ENCODE data around the gene EFHC2. TPM values are rescaled to one million over a fixed set of nuclear protein-coding genes. Genes with fewer than 3 reads are reported as not detected.
"Not testable (repeated sequence)": the region's sequence is repeated elsewhere in the genome, so short reads cannot be mapped to it uniquely, and the experiment has no call there.

The EFHC2 gene
- total RNA-seq, 1 donor from 2014 or later, result 0.81 TPM

DNA sequence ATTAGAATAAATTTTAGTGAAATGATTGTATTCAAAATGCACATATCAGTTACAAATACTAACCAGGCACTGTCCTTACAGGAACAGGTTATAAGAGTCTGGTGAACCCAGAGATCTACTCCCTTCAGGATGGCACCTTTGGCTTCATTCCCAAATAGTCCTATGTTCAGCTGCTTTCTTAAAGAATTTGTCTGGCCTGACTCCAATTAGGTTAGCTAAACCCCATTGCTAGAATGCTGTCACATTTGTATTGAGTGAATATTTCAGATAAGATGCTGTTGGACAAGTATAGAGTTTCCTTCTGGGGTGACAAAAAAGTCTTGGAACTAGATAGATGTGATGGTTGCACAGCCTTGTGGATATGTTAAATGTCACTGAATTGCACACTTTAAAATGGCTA lies 69.4 kb downstream of the EFHC2 start:
- no peak overlapping the region for H3K4me3 ChIP-seq (ENCODE audit: low read depth, low read length)
- TF ChIP-seq, protein P1, sequence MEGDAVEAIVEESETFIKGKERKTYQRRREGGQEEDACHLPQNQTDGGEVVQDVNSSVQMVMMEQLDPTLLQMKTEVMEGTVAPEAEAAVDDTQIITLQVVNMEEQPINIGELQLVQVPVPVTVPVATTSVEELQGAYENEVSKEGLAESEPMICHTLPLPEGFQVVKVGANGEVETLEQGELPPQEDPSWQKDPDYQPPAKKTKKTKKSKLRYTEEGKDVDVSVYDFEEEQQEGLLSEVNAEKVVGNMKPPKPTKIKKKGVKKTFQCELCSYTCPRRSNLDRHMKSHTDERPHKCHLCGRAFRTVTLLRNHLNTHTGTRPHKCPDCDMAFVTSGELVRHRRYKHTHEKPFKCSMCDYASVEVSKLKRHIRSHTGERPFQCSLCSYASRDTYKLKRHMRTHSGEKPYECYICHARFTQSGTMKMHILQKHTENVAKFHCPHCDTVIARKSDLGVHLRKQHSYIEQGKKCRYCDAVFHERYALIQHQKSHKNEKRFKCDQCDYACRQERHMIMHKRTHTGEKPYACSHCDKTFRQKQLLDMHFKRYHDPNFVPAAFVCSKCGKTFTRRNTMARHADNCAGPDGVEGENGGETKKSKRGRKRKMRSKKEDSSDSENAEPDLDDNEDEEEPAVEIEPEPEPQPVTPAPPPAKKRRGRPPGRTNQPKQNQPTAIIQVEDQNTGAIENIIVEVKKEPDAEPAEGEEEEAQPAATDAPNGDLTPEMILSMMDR (conservative IDR thresholded peaks at IDR 0.05; ENCODE audit: low read depth, low read length), result no peak
- no peak for DNase-seq (ENCODE audit: low read depth)

DNA sequence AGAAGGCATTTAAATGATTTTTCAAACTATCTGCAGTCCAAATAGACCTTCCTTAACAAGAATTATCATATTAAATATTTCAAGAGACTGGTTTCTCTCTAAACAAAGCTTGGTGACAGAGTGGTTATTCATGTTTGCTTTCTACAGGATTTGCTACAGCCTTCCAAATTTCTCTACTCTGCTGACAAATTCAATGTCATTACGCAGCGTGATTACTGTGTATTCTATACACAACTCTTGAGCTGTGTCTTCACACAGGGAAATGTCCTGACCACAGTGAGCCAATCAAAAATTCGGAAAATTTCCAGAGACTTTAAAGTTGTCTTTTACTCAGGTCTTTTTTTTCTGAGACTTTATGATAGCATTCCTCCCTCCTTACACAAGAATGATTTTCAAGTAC lies 75.6 kb downstream of the EFHC2 start:
- TF ChIP-seq, protein P1 (conservative IDR thresholded peaks at IDR 0.05; ENCODE audit: low read depth, low read length), result no peak
- no peak for DNase-seq (ENCODE audit: low read depth)
- H3K4me3 ChIP-seq (ENCODE audit: low read depth, low read length), result no peak overlapping the region

DNA sequence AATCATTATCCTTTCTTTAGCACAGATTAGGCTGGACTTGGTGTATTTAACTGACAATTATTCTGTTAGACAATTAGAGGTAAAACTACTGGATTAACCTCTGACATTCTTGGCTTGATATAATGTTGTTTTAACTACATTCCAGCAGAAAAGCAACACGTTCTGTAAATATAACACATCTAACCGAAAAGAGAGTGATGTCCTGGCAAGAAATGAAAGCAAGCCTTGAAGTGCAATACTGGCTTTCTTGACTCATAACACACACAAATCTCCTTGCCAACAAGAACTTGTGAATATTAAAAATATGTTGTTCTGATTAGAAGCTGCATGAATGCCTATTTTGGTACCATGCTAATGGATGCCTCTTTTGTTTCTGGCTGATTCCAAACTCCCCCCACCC lies 76.4 kb downstream of the EFHC2 start:
- TF ChIP-seq, protein P1 (conservative IDR thresholded peaks at IDR 0.05; ENCODE audit: low read depth, low read length), result no peak
- no peak for DNase-seq (ENCODE audit: low read depth)
- no peak overlapping the region for H3K4me3 ChIP-seq (ENCODE audit: low read depth, low read length)

DNA sequence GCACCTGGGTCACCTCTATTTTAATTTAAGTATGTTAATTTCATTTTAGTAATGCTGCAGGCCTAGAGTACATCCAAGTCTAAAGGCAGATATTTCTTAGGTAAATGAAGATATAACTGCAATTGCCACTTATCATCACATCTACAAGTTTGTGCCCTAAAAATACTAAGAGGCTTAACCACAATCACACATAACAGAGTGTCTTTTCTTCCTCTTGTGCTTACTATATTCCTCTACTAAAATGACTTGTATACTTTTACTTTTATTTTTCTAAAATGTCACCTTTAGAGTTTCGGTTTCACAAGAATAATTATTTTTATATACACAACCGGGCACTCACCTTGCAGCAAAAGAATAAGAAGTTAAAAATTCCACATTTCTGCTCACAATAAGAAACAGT lies 77.9 kb downstream of the EFHC2 start:
- no peak for DNase-seq (ENCODE audit: low read depth)
- H3K4me3 ChIP-seq (ENCODE audit: low read depth, low read length), result no peak overlapping the region
- TF ChIP-seq, protein P1 (conservative IDR thresholded peaks at IDR 0.05; ENCODE audit: low read depth, low read length), result no peak

DNA sequence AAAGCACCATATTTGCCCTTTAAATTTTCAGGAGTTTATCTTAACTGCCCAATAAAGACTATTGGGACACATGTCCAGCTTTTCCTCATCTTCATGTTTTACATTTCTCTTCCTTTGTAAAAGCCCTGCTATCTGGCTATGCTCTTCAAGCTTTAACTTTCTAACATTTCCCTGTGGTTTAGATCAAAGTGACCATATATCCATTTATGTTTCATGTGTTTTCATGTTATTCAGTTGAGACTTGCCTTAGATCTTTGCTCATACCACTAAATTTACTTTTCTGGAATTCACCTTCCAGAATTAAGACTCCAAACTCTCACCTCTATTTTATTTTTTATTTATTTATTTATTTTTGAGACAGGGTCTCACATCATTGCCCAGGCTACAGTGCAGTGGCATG lies 78.5 kb downstream of the EFHC2 start:
- no peak for DNase-seq (ENCODE audit: low read depth)
- H3K4me3 ChIP-seq (ENCODE audit: low read depth, low read length), result no peak overlapping the region
- TF ChIP-seq, protein P1 (conservative IDR thresholded peaks at IDR 0.05; ENCODE audit: low read depth, low read length), result no peak

DNA sequence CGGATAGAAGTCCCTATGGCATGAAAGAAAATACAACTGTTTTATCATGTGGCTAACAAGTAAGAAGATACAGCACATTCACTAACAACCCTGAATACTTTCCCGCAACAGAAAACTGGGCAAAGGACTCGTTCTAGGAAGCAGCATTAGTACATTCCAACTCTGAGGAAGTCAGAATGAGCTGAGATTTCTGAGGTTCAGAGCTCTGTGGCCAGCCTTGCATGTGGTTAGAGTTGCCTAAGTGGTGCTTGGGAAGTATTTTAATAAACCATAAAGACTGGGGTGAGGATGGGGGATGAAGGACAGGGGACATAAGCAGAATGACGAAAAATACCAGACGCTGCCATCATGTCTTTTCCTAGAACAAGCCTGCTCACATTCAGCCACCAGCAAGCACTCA lies 82.2 kb downstream of the EFHC2 start:
- DNase-seq (ENCODE audit: low read depth), result no peak
- TF ChIP-seq, protein P1 (conservative IDR thresholded peaks at IDR 0.05; ENCODE audit: low read depth, low read length), result no peak
- no peak overlapping the region for H3K4me3 ChIP-seq (ENCODE audit: low read depth, low read length)

DNA sequence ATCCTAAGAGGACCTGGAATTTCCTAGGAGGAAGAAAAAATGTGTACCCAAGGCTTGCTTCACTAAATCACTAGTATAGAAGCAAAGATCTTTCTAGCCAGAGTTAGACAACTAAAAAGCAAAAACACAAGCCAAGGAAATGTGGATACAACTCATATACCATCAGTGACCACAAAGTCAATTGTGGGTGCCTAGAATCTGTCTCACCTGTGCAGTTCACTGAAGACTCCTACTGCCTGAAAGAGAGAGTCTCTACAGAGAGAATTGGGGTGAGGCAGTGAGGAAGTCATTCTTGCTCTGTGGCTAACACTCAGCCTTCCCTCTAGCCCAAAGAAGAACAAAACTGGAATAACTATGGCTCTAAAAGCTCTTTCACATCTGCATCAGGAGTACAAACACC lies 82.9 kb downstream of the EFHC2 start:
- H3K4me3 ChIP-seq (ENCODE audit: low read depth, low read length), result no peak overlapping the region
- TF ChIP-seq, protein P1 (conservative IDR thresholded peaks at IDR 0.05; ENCODE audit: low read depth, low read length), result no peak

DNA sequence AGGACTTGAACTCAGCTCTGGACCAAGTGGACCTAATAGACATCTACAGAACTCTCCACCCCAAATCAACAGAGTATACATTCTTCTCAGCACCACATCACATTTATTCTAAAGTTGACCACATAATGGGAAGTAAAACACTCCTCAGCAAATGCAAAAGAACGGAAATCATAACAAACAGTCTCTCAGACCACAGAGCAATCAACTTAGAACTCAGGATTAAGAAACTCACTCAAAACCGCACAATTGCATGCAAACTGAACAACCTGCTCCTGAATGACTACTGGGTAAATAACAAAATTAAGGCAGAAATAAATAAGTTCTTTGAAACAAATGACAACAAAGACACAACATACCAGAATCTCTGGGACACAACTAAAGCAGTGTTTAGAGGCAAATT lies 87.7 kb downstream of the EFHC2 start:
- not testable (repeated sequence) for DNase-seq (ENCODE audit: low read depth); H3K4me3 ChIP-seq (ENCODE audit: low read depth, low read length)

More for the DNA sequence above, 82.9 kb downstream of the EFHC2 start:
- no peak for DNase-seq (ENCODE audit: low read depth)

Measured in epithelial cell of proximal tubule (primary cell).